ENCODE results near the gene ATP6AP1.

GRCh38 chrX:154468217-154468616 lies 39.7 kb downstream of the ATP6AP1 start:
- TF ChIP-seq PKNOX1 (IDR thresholded peaks at IDR 0.05) (no peak), HDGF (IDR thresholded peaks at IDR 0.05; ENCODE audit: borderline replicate concordance) (no peak), SUZ12 (IDR thresholded peaks at IDR 0.05) (no peak), L3MBTL2 (conservative IDR thresholded peaks at IDR 0.05) (no peak), SP1 (IDR thresholded peaks at IDR 0.05) (no peak), NFRKB (IDR thresholded peaks at IDR 0.05) (no peak), CTBP1 (IDR thresholded peaks at IDR 0.05; ENCODE audit: borderline replicate concordance) (no peak), TARDBP (IDR thresholded peaks at IDR 0.05) (no peak), BHLHE40 (IDR thresholded peaks at IDR 0.05; ENCODE audit: borderline replicate concordance) (no peak), FOXA1 (IDR thresholded peaks at IDR 0.05) (no peak), FOXM1 (IDR thresholded peaks at IDR 0.05; ENCODE audit: borderline replicate concordance) (no peak), ARNT (IDR thresholded peaks at IDR 0.05) (no peak), ELF4 (IDR thresholded peaks at IDR 0.05) (no peak), LEF1 (IDR thresholded peaks at IDR 0.05; ENCODE audit: borderline replicate concordance) (no peak)

Data from HEK293T (cell line).